Kidney tubule cell (primary cell): Measurements from ENCODE around the gene TUT4.

ENCODE experiments used
- DNase-seq: peaks from one replicate; pipeline ENCODE4 v3.0.0-alpha.2; 2018; ENCODE audit warnings: low spot score

Gene TUT4

DNA sequence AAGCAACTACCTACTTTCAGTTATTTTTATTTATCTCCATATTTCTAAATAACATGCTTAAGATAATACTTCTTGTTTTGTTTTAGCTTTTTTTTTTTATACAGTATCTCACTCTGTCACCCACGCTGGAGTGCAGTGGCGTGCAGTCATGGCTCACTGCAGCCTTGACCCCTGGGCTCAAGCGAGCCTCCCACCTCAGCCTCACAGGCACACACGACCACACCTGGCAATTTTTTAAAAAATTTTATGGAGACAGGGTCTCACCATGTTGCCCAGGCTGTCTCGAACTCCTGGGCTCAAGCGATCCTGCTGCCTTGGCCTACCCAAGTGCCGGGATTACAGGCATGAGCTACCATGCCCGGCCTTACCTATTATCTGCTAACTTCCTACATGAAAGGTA, 20.6 kb downstream of the TUT4 start:
- DNase-seq: no peak

DNA sequence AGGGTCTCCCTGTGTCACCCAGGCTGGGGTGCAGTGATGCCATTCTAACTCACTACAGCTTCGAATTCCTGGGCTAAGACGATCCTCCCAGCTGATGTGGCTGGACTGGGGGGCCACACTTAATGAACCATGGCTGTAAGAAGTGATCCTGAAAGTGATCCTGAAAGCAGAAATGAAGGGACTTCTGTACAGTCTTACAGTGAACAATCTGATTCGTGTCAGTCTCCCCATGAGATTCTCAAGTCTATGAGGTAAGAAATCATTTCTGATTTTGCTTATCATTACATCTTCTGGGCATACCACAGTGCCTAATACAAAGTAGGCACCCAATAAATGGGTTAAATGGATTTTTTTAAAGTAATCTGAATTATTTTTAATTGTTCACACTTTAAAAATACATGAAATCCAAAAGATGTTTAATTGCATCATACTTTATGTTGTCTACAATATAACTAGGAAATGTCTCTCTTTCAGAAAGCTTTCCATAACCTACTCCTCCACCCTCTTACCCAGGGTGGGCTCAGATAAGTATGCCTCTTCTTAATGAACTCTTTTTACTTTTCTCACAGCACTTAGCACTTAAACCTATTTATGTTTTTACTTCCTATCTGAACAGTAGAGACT, 21.5 kb downstream of the TUT4 start:
- DNase-seq: no peak

DNA sequence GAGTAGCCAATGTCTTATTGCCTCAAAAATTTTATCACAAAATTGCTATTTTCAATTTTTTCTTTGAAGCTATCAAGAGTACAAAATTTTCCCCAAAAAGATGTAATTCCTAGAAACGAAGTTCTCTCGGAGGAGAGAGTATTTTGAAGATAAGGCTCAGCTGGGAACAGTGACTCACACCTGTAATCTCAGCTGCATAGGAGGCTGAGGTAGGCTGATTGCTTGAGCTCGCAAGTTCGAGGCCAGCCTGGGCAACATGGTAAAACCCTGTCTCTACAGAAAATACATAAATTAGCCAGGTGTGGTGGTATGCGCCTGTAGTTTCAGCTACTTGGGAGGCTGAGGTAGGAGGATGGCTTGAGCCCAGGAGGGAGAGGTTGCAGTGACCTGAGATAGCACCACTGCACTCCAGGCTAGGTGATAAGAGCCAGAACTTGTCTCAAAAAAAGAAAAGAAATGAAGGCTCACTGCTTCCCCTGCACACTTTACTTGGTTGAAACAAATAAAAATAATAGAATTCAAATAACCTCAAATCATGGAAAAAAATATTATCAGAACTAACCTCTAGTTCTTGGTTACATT, 22.2 kb downstream of the TUT4 start:
- no peak for DNase-seq

DNA sequence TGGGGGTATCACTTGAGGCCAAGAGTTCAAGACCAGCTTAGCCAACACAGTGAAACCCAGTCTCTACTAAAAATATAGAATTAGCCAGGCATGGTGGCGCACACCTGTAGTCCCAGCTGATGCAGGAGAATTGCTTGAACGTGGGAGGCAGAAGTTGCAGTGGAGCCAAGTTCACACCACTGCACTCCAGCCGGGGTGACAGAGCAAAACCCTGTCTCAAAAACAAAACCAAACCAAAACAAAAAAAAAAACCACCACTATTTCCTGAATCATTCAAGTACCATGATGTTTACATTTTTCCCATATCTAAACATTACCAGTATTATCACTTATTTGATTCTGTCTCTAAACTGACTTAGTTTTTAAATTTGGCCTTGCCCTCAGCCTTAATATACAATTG, 29.5 kb downstream of the TUT4 start:
- no peak for DNase-seq

DNA sequence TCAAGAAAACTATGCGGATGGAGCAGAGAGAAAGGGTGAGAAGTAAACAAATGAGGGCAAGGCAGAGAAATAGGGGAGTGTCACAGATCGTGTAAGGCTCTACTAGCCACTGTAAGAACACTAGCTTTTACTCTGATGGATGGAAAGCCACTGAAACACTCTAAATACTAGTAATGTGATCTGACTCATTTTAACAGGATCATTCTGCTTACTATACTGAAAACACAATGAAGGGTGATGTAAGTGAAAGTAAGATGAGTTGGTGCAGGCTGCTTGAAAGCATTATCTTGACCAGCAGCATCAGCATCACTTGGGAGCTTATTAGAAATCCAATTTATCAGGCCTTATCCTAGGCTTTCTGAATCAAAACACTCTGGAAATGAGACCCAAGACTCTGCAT, 32.7 kb downstream of the TUT4 start:
- DNase-seq: no peak

DNA sequence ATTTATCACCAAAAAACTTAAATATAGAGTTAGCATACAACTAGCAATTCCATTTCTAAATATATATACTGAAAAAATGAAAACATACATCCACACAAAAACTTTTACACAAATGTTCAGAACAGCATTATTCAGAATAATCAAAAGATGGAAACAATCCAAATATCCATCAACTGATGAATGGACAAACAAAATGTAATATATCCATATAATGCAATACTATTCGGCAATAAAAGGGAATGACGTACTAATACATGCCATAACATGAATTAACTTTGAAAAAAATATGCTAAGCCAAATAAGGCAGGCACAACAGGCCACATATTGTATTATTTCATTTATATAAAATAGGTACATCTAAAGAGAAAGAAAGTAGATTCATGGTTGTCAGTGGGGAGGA, 33.9 kb downstream of the TUT4 start:
- no peak for DNase-seq

DNA sequence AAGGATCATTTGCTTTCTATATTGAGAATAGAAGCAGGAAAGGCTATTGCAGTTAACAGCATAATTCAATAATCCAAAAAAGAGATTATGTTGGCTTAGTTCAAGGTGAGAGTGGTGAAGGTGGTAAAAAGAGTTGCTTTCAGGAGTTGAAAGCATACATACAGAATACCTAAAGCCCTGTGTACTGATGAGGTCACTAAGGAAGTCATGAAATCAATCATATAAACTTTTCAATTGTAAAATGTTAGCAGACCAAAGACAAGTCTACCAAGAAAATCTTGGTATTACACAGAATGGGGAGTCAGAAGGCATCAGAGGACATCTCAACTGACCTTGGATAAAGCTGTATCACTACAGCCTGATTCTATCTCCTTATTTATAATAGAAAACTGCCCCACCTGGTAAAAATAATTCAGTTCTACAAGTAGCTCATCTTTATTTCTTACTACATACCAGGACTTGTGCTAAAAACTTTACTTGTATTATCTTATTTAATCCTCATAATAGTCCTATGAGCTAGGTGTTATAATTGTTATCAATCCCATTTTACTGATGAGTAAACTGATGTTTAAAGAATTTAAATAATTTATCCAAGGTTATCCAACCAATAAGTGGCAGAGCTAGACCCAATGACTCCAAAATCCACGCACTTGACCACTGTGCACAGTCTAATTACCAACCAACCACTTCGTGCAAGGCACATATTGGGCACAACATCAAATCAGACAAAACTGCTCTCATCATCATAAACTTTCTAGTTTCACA, 40.9 kb downstream of the TUT4 start:
- no peak for DNase-seq

DNA sequence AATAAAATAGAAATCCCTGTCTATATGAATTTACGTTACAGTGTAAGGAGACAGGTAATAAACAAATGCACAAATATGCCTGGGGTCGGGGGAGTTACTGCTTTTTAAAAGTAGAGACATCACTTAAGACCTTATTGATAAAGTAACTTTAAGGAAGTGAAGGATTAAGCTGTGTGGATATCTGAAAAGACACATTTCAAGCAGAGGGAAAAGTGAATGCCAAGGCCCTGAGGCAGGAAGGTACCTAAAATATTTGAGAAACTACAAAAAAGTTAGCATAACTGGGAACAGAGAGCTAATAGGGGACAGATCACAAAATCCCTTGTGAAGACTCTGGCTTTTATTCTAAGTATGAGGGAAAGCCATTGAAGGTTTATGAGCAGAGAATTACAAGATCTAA, 41.5 kb downstream of the TUT4 start:
- DNase-seq: no peak

DNA sequence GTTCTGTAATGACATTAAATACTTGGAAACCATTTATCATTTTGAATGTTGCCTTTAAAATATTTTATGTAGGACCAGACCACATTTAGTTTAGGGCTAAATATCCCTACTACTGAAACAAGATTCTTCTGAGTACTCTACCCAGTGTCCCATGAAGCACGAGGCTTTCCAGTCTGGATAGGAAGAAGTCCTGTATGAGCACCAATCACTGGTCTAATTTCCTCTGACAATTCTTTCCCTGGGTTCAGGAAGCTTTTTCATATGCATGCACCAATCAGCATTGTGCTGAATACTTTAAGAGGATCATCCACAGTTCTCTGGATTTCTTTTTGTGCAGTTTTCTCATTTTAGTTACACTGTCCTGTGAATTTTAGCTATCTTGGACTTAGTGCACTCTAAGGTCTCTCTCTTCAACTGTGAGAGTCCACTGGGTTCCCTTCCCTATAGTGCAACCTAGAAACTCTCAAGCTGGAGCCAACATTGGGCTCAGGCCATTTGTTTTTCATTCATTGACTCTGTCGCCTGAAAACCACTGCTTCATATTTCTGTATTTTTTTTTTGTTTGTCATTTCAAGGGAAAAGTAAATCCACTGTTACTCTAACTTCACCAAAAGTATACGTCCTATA, 45.9 kb downstream of the TUT4 start:
- DNase-seq: no peak

DNA sequence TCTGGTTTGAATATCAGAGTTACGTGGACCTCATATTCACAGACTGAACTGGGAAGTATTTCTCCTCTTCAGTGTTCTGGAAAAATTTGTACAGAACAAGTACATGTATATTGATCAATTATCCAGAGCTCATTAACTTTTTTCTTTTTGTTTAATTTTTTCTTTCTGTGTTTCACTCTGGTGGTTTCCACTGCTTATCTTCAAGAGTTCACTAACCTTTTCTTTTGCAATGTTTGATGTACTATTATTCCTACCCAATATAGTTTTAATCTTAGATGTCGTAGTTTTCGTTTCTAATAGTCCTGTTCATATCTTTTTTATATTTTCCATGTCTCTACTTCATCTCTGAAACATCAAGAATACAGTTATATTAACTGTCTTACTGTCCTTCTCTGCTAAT, 46.5 kb downstream of the TUT4 start:
- DNase-seq: no peak

DNA sequence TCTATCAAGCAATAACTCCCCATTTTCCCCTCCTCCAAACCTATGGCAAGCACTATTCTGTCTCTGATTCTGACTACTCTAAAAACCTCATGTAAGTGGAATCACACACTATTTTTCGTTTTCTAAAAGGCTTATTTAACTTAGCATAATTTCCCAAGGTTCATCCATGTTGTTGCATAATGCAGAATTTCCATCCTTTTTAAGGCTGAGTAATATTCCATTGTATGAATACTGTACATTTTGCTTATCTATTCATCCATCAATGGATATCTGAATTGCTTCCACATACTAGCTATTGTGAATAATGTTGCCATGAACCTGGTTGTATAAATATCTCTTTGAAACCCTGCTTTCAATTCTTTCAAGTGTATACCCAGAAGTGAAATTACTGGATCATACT, 48.2 kb downstream of the TUT4 start:
- DNase-seq: no peak

DNA sequence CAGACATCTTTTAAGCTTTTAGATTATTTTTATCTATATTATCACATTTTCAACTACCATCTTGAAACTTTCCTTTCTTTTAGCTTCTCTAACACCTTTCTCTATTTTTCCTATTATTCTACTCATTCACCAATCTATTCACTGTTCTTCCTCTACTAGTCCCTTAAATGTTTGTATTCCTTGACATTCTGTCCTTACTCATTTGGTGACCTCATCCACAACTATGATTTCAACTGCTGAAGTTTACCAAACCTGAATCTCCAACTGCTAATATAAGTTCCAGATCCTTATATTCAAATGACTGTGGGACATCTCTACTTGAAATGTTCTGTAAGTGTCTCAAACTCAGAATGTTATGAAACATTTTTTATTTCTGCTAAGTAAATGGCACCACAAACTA, 49.2 kb downstream of the TUT4 start:
- no peak for DNase-seq

DNA sequence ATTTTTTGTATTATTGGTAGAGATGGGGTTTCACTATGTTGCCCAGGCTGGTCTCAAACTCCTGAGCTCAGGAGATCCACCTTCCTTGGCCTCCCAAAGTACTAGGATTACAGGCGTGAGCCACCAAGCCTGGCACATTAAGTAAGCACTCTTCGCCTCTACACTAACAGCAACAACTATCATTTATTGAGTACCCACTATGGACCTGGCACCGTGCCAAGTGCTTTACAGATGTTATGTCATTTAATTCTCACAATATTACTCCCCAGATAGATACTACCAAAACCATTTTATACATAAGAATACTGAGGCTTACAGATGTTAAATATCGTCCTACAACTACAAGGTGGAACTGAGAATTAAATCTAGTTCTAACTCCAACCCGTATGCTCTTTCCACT, 50.1 kb downstream of the TUT4 start:
- DNase-seq: no peak

DNA sequence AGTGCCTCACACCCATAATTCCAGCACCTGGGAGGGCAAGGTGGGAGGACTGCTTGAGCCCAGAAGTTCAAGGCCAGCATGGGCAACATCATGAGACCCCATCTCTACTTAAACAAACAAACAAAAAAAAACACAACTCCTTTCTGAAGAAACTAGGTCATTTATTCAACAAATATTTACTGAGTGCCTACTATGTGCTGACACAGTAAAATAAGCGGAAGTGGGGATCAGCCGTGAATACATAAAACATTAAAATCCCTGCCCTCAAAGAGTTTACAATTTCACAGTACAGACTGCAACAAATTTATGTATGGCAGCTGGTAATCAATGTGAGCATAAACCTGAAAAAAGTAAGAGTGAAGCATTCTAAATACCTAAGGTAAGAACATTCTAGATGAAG, 65.3 kb downstream of the TUT4 start:
- DNase-seq: no peak

DNA sequence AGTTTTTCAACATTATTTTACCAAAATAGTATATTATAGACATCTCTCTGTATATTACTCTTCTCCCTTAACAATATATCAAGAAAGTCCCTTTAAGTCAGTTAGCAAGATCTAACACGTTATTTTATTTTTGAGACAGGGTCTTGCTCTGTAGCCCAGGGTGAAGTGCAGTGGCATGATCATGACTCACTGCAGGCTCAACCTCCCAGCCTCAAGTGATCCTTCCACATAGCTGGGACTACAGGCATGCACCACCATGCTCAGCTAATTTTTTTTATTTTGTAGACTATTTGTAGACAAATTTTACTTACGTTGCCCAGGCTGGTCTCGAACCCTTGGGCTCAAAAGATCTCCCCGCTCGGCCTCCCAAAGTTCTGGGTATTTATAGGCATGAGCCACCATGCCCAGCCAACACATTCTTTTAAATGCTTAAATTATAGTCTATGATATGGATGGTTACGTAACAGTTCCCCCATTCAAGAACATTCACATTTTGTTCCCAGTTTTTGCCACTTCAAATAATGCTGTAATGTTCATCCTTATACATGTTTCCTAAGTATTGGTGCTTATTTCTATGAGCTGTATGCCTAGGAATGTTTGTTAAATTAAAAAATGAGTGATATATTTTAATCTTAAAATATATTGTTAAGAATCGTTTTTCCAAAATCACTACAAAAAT, 70.4 kb downstream of the TUT4 start:
- no peak for DNase-seq

DNA sequence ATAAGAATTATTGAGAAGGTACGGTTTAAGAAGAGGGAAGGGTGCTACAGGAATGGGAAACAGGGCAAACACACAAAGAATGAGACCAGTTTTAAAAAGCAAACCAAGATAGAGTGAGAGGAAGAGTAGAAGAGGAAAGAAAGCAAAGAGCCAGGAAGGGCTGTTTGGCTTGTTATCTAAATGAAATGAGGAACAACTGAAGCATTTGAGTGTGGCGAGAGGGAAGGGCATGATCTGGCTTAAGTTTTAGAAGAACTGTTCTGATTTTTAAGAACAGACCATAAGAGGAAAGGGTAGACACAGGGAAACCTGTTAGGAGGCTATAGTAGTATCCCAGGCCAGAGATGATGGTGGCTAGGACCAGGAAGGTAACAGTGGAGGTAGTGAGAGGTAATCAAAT, 73.8 kb downstream of the TUT4 start:
- DNase-seq: no peak

DNA sequence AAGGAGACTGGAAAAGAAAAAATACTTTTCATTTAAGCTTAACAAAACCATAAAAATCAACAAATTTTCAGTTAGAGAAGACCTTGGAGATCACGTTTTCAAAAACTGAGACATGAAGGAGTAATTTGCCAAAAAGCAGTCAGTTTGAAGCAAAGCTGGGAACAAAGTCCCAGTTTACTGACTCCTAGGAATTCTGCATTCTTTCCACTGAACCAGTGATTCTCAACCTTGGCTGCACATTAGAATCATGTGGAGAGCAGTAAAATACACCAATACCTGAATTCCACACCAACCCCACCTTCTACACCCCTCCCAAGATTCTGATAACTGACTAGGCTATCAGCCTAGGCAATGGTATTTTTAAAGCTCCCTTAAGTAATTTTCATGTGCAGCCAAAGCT, 75.0 kb downstream of the TUT4 start:
- no peak for DNase-seq

DNA sequence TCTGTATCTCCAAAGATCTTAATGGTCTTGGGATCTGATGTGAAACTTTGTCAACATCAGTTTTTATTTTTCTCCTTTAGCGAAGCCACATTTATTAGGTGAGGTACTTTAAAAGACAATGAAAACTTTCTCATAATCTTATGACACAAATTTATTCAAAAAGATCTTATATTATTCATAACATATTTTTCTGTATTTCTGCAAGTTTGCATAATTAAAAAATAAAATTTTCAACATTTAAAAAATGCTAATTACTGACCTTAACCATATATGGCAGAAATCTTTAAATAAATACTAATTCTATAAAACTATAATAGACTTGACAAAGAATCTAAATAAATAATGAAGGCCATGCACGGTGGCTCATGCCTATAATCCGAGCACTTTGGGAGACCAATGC, 75.9 kb downstream of the TUT4 start:
- DNase-seq: no peak

DNA sequence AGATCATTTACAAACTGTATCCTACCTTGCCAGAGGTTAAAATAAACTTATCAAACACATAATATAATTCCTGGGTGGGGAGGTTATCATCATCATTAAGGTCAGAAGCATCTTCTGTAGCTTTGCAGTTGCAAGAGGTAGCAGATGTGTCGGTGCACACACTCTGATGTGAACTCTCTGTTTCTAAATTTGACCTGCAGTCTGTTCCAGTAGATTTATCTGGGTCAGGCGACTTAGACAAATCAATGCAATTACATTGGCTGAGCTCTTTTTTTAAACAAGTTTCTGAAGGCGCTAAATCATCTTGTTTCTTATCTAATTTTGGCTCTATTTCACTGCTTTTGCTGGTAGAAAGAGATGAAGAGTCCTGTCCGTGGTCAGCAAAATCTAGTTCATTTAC, 78.1 kb downstream of the TUT4 start:
- DNase-seq: no peak

DNA sequence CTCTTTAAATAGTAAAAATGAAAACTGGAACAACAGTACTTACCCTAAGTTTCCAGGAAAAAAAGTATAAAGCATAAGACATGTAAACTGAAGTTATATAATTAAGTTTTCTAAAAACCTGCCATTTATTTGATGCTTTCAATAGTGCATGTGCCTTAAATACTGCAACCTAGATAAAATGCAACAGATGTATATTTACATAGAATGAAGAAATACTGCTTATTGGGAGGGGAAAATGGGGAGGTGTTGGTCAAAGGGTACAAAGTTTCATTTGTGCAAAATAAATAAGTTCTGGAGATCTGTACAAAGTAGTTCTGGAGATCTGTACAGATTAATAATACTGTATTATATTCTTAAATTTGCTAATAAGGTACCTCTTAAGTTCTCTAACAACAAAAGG, 79.9 kb downstream of the TUT4 start:
- DNase-seq: no peak

DNA sequence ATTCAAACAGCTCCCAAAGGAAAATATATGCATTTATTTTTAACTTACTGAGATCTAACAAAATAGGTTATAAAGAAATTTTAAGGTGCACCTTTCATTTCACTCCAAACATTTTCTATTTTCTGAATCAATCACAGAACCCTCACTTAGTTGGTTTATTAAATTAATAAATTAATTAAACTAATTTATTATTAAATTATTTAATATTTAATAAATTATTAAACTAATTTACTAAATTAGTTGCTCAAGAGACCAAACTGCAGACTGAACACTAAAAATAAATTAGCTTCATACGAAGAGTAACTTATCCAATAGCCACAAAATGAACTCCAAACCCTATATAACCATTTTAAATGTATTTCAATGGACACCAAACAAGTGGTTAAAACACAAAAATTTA, 80.5 kb downstream of the TUT4 start:
- no peak for DNase-seq

DNA sequence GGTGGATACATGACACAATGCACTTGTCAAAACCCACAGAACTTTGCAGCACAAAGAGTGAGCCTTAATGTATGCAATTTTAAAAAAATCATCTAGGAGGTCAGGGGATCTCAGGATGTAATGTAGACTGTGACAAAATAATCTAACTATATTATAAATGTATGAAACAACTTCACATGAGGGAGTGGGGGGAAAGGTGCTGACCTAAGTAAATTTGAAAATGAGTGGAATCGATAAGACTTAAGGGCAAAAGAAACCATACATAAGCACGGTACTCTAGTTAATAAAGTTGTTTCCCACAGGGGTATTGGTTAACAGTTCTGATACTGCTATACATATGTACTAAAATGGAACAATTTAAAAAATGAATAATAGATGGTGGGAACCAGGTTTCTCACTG, 83.8 kb downstream of the TUT4 start:
- no peak for DNase-seq

DNA sequence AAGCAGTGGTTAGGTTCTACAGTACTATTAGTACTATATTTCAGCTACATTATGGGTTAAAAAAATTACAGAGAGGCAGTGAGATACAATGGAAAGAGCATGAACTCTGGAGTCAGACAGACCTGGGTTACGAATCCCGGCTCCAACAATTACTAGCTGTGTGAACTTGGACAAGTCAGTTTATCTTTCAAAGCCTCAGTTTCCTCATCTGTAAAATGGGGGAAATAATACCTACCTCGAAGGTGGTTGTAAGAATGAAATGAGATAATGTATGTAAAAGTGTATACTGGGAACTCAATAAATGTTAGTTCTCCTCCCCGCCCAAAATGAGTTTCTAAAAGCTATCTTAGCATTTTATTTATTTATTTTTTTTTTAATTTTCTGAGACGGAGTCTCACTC, 89.0 kb downstream of the TUT4 start:
- DNase-seq: no peak
